Nucleus accumbens (tissue), 56 donors: Measurements from ENCODE around the gene TRAPPC12.
"Not testable (repeated sequence)": the region's sequence is repeated elsewhere in the genome, so short reads cannot be mapped to it uniquely, and the experiment has no call there.

Experiments
- DNase-seq, 56 donors: peaks; one replicate each; lab custom pipeline; 2025; lab: John Stamatoyannopoulos, UW

The TRAPPC12 gene

GRCh38 chr2:3365219-3365618 lies 14.3 kb upstream of the TRAPPC12 start:
- no peak for DNase-seq

- DNase-seq, result no peak
These were observed 11.2 kb upstream of the TRAPPC12 start for GRCh38 chr2:3368261-3368722.

- DNase-seq, result not testable (repeated sequence)
These were observed 9.9 kb upstream of the TRAPPC12 start for GRCh38 chr2:3369340-3370181.

- DNase-seq, result no peak
These were observed 2.7 kb upstream of the TRAPPC12 start for GRCh38 chr2:3376821-3377220.

- no peak for DNase-seq
These were observed 2.2 kb upstream of the TRAPPC12 start for GRCh38 chr2:3377279-3377611.

GRCh38 chr2:3377612-3378432 lies 1.7 kb upstream of the TRAPPC12 start, which contains the start of gene EIPR1:
TSS of gene EIPR1 (minus strand) at chr2:3377818. CDS start at chr2:3377689, 129 bp downstream.
- peak; percentile 40 to 99 (median 96) for DNase-seq

- no peak for DNase-seq
These were observed 201 bp upstream of the TRAPPC12 start for GRCh38 chr2:3379339-3379646.

- no peak for DNase-seq
These were observed 7.0 kb downstream of the TRAPPC12 start for GRCh38 chr2:3386448-3386958.

GRCh38 chr2:3387011-3387410 lies 7.5 kb downstream of the TRAPPC12 start:
- no peak for DNase-seq

- no peak for DNase-seq
These were observed 8.3 kb downstream of the TRAPPC12 start for GRCh38 chr2:3387644-3388411.

GRCh38 chr2:3388412-3388738 lies 8.9 kb downstream of the TRAPPC12 start:
- DNase-seq, result no peak

- no peak for DNase-seq
These were observed 9.7 kb downstream of the TRAPPC12 start for GRCh38 chr2:3389193-3389592.

- no peak for DNase-seq
These were observed 10.5 kb downstream of the TRAPPC12 start for GRCh38 chr2:3390041-3390440.

- DNase-seq, result no peak
These were observed 12.7 kb downstream of the TRAPPC12 start for GRCh38 chr2:3392216-3392615.

GRCh38 chr2:3396920-3397559 lies 17.5 kb downstream of the TRAPPC12 start:
- DNase-seq, result no peak

- no peak for DNase-seq
These were observed 19.4 kb downstream of the TRAPPC12 start for GRCh38 chr2:3398857-3399256.

GRCh38 chr2:3399381-3399780 lies 19.9 kb downstream of the TRAPPC12 start:
- DNase-seq, result peak in 1 of 56 donors; percentile 38

- DNase-seq, result peak; percentile 13 to 89 (median 76)
These were observed 20.3 kb downstream of the TRAPPC12 start for GRCh38 chr2:3399829-3400228.

- no peak for DNase-seq
These were observed 24.3 kb downstream of the TRAPPC12 start for GRCh38 chr2:3403587-3404334.
